ENCODE data around the gene MRPL33.
A peak's percentile ranks its signal among the peaks of the same experiment; 100 is the strongest.
"Not testable (repeated sequence)": the region's sequence is repeated elsewhere in the genome, so short reads cannot be mapped to it uniquely, and the experiment has no call there.

MRPL33 gene

GRCh38 chr2:27742571-27742970, 28.9 kb upstream of the MRPL33 start:
- no peak for DNase-seq

- DNase-seq = not testable (repeated sequence)
Measured at GRCh38 chr2:27745494-27745893, 26.0 kb upstream of the MRPL33 start.

- no peak for DNase-seq
Measured at GRCh38 chr2:27746325-27746724, 25.2 kb upstream of the MRPL33 start.

- no peak for DNase-seq
Measured at GRCh38 chr2:27747827-27748352, 23.6 kb upstream of the MRPL33 start.

GRCh38 chr2:27748803-27749554, 22.5 kb upstream of the MRPL33 start:
- not testable (repeated sequence) for DNase-seq

- DNase-seq = no peak
Measured at GRCh38 chr2:27751377-27751776, 20.1 kb upstream of the MRPL33 start.

GRCh38 chr2:27752551-27753237, 18.8 kb upstream of the MRPL33 start:
- DNase-seq = no peak

- peak; percentile 65 to 71 for DNase-seq
Measured at GRCh38 chr2:27754138-27754588, 17.4 kb upstream of the MRPL33 start.

GRCh38 chr2:27754831-27755230, 16.7 kb upstream of the MRPL33 start:
- no peak for DNase-seq

- DNase-seq = no peak
Measured at GRCh38 chr2:27756091-27756490, 15.4 kb upstream of the MRPL33 start.

- DNase-seq = no peak
Measured at GRCh38 chr2:27756544-27757498, 14.7 kb upstream of the MRPL33 start.

GRCh38 chr2:27762951-27763906, 8.3 kb upstream of the MRPL33 start:
- DNase-seq = no peak

GRCh38 chr2:27763907-27764267, 7.6 kb upstream of the MRPL33 start:
- DNase-seq = no peak

- DNase-seq = not testable (repeated sequence)
Measured at GRCh38 chr2:27764526-27764925, 7.0 kb upstream of the MRPL33 start.

GRCh38 chr2:27765621-27766286, 5.8 kb upstream of the MRPL33 start:
- peak; percentile 57 to 58 for DNase-seq

- DNase-seq = no peak
Measured at GRCh38 chr2:27766287-27766661, 5.2 kb upstream of the MRPL33 start.

- DNase-seq = no peak
Measured at GRCh38 chr2:27771202-27771547, 344 bp upstream of the MRPL33 start.

GRCh38 chr2:27772804-27773203, 1.3 kb downstream of the MRPL33 start:
- DNase-seq = no peak

GRCh38 chr2:27773959-27774358, 2.4 kb downstream of the MRPL33 start:
- no peak for DNase-seq

- no peak for DNase-seq
Measured at GRCh38 chr2:27776097-27776496, 4.6 kb downstream of the MRPL33 start.

- no peak for DNase-seq
Measured at GRCh38 chr2:27776696-27777095, 5.2 kb downstream of the MRPL33 start.

Data from stimulated activated CD4-positive, alpha-beta T cell treated with anti-CD3 and anti-CD28 coated beads, Interleukin-4, amount 100 ng/mL, for 4 hours (primary cell).